HG03565 (cell line): ENCODE data around the gene AKAP13.
"Not testable (repeated sequence)": the region's sequence is repeated elsewhere in the genome, so short reads cannot be mapped to it uniquely, and the experiment has no call there.

ENCODE experiments used
- ATAC-seq: cut with Tn5 transposase; IDR thresholded peaks from one replicate; pipeline ENCODE4 v1.9.1; 2021; ENCODE audit warnings: mild to moderate bottlenecking, moderate library complexity; ENCODE audit not compliant: unreplicated experiment

Gene AKAP13

DNA sequence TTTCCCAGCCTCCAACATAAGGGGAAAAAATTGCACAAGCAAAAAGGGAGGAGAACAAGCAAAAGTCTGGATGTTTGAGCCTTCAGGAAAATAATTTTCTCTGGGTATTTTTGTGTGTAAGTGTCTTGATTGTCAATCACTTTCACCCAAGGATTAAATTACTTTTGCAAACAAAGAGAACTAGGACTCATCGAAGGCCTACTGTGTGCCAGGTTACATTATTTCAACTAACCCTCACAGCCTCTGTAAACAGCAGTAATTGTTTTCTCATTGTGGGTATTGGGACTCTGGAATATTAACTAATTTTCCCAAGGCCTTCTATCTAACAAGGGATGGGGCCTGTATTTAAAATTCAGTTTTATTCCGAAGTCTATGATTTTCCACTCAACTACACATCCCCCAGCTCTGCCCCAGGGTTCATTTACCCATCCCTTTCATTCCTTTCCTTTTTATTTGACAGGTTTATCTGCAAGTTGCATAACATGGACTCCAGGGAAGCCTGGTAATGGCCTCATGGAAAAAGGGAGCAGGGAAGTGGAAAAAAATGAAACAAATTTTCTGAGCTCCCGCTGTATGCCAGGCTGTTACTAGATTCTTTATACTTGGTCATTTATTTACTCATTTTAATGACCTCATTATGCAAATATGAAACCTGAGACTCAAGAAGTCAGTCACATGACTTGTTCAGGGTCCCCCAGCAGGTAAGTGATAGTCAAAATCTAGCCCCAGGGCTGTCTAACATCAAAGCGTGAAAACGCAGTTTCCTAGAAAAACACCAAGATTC is 32.9 kb upstream of the AKAP13 start:
- not testable (repeated sequence) for ATAC-seq

DNA sequence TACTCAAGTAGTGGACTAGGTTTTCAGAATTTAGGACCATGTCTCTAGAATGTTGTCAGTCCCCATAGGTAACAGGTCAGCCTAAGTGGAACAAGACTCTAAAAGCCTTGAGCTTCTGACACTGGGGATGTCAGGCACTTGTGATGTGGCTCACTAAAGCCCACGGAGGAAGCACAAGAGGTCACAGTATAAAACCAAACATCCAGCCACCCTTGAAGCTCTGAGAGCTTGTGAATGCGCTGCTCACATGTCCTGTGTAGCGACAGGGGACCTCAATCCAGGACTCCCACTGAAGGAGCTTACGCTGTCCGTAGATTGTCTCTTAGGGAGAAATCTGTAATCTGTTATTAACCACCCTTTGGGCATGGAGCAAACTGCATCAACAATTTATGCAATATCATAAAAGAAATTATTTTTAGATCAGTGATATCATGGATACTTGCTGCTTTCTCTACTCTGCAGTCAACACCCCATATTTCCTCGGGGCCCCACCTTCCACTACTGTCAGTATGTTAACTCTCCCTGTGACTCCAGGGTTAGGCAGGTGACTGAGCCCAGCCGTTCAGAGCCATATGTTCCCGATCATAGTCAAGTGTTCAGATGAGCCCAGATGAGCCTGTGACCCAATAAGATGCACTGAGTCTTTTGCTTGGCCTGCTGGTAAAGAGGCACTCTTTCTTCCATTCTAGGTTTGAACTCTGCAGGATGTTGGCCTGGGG is 32.2 kb upstream of the AKAP13 start:
- ATAC-seq = not testable (repeated sequence)

DNA sequence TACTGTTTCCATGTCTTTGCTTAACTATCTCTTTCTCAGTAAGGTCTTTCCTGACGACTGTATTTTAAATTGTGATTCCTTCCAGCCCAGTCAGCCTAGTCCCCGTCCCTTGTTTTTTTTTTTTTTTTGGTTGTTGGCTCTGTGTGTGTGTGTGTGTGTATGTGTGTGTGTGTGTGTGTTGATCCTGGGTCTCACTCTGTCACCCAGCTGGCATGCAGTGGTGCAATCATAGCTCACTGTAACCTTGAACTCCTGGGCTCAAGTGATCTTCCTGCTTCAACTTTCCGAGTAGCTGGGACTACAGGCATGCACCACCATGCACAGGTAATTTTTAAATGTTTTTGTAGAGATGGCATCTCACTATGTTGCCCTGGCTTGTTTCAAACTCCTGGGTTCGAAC is 31.3 kb upstream of the AKAP13 start:
- not testable (repeated sequence) for ATAC-seq

DNA sequence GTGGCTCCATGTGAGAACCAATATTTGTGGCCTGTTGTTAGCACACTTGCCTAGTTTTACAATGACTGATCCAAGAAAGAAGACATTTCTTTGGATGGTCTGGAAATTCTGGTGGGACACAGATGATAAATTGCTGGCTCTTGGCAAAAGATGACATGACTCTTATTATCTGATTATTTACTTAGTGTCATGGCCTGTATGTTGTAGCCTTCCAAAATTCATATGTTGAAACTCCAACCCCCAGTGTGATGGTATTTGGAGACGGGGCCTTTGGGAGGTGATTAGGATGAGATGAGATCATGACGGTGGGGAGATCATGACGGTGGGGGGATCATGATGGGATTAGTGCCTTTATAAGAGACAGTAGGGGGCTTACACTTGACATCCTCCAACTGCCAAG is 30.0 kb upstream of the AKAP13 start:
- no peak for ATAC-seq

DNA sequence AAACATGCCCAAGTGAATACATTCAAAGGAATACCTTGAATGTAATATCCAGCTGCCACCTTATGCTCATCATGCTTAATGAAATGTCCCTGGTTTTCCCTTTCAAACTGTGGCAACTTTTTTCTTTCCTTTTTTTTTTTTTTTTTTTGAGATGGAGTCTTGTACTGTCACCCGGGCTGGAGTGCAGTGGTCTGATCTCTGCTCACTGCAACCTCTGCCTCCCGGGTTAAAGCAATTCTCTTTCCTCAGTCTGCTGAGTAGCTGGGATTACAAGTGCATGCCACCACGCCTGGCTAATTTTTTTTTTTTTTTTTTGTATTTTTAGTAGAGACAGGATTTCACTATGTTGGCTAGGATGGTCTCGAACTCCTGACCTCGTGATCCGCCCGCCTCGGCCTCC is 28.9 kb upstream of the AKAP13 start:
- ATAC-seq = not testable (repeated sequence)

DNA sequence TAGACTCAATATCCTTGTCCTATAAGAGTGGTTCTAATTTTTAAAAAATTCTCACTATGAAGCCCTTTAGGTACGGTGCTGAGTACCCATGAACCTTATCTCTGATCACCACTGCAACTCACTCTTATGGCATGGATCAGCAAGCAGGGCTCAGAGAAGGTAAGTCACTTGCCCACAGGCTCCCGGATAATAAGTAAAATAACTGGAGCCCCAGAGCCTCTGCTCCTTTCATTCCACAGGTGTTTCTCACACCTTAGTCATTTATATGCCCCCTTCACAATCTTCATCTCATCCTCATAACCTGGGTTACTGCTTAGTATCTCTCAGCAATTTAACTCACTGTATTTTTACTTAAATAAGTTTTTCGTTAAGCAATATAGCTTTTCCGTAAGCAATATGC is 28.4 kb upstream of the AKAP13 start:
- ATAC-seq = no peak

DNA sequence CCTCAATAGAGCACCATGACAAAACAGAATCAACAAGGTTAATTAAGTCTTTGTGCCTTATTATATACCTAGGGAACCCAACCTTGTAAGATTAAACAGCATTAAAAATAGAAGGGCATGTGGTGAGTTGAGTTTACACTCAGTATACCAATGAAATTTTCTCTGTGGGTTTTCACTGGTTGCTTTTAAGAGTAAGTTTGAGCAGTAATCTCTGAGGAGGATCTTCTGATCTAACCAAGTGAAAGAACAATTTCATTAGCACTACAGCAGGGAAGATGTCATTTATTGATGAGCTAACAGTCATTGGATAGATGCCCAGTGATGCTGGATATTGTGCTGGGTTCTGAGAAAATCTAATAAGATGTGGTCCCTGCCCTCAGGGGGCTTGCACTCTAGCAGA is 26.9 kb upstream of the AKAP13 start:
- ATAC-seq = no peak

DNA sequence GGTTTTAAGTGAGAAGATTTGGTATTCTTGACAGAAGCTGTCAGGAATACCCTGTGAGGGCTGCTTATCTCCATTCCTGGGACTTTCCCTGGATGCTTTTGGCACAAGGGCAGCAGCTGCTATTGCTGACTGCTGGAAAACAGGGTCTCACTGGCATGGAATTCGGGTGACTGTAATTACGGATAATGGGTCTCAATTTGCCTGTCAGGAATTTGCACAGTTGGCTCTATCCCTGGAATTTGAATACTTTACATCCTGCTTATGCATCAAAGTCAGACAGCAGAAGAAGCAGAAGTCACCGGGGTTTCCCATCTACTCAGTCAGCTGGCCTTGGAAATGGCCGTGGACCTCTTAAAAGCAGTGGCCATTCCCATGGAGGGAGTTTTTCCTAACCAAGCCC is 25.9 kb upstream of the AKAP13 start:
- ATAC-seq = no peak

DNA sequence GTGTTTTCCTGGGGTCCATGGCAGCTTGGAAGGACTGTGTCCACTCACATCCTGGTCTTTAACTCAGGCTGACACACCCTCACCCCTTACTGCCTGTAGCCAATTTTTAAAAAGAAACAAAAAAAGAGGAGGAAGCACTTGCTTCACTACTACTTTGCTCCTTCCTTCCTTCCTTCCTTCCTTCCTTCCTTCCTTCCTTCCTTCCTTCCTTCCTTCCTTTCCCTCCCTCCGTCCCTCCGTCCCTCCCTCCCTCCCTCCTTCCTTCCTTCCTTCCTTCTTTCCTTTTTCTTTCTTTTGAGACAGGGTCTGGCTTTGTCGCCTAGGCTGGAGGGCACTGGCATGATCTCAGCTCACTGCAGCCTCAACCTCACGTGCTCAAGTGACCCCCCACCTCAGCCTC is 25.5 kb upstream of the AKAP13 start:
- no peak for ATAC-seq

DNA sequence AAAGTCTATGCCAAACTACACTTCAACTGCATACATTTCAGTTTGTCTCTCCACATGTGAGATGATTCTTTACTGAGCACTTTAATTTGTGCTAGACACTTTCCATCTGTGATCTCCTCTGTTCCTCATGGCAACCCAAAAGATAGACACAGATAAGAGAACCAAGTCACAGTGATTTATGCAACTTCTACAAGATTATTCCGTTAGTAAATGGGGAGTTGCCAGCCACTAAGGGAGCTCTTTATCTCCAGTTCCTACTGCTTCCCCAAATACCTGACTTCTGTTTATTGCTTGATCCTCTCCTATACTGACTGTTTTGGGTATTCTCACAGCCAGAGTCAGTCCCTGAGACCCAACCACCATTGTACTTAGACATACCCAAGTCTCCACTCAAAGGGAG is 24.1 kb upstream of the AKAP13 start:
- ATAC-seq = no peak

DNA sequence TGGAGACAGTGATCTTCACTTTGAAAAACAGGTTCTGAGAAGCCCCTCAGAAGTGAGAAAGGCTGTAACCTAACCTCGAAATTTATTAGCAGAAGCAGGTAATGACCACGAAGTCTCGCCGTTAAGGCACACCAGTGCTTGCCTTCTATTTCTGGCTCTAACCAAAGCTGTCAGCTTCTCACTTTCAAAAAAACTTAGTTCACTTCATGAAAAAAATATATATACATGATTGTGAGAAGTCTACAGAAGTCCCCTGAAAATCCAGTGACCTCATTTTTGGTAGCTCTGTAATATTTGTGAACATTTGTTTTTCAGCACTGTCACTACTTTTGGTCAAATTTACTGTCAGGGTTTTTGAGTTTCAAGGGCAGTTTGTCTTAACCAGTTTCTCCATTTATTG is 19.1 kb upstream of the AKAP13 start:
- peak; percentile 70 for ATAC-seq

DNA sequence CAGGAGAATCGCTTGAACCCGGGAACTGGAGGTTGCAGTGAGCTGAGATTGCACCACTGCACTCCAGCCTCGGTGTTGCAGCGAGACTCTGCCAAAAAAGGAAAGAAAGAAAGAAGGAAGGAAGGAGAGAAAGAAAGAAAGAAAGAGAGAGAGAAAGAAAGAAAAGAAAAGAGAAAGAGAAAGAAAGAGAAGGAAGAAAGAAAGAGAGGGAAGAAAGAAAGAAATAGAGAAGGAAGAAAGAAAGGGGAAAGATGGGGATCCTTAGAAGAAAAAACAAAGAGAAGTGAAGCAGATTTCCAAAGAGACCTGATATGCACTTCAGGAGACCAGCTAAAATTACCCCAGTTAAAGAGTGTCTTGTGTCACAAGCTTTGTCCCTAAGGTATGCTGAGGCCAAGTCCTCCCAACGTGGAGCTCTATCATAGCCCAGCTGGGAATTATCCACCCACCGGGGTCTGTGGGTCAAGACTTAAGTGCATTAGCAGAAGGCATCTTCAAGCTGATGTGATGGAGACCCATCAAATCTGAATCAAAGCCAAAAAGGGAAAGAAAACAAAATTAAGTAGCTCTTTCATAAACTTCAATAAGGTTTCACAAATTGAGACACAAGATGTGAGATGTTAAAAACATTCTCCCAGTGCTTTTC is 17.8 kb upstream of the AKAP13 start:
- ATAC-seq = no peak

DNA sequence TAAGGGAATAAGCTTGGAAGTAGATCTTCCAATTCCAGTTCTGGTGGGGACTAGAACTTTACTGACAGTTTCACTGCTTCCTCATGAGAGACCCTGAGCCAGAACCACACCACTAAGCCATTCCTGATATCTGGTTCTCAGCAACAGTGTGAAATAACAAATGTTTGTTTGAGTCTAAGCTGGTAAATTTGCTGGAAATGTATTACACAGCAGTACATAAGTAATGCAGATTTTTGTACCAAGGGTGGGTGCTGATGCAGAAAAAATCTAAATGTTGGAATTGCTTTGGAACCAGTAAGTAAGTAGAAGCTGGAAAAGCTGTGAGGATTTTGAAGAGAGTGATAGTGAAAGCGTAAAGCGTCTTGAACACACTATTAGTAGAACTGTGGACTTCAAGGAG is 14.4 kb upstream of the AKAP13 start:
- no peak for ATAC-seq

DNA sequence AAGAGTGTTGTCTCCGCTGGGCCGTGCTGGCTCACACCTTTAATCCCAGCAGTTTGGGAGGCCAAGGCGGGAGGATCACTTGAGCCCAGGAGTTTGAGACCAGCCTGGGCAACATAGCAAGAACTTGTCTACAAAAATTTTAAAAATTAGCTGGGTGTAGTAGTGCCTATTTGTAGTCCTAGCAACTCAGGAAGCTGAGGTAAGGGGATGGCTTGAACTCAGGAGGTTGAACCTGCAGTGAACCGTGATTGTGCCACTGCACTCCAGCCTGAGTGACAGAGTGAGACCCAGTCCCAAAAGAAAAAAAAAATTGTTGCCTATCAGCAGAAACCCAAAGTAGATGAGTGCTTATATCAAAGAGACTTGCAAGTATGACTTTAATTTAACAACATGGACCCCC is 12.7 kb upstream of the AKAP13 start:
- no peak for ATAC-seq

DNA sequence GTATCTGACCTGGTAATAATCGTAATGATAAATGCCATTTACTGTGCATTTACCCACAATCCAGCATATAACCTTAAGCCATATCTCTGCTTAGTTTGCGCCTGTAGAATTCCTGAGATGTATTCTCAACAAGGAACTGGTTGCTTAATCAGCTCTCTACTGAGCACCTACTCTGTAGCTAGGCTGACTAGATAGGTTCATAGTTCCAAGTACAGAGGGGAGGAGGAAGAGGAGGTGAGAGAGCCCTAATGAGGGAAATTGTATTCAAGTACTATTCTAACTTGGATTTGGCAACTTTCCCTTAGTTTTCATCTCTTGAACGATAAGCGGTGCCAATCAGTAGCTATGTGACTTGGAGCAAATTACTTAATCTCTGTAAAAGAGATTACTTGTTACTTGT is 5.6 kb upstream of the AKAP13 start:
- ATAC-seq = no peak

DNA sequence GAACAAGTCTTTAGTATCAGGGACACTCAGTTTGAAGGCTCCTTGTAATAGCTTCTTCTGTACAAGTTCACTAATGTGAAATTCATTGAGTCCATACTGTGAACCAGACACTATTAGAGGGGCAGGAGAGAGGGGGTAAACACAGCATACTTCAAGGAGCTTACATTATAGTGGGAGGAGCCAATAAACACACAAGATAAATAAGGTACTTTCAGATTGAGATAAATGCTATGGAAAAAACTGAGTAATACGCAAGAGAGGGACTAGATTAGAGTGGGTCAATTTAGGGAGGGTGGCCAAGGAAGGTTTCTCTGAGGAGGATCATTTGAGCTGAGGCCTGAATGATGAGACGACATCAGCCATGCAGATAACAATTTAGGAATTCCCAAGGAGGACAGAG is 3.1 kb upstream of the AKAP13 start:
- ATAC-seq = no peak

DNA sequence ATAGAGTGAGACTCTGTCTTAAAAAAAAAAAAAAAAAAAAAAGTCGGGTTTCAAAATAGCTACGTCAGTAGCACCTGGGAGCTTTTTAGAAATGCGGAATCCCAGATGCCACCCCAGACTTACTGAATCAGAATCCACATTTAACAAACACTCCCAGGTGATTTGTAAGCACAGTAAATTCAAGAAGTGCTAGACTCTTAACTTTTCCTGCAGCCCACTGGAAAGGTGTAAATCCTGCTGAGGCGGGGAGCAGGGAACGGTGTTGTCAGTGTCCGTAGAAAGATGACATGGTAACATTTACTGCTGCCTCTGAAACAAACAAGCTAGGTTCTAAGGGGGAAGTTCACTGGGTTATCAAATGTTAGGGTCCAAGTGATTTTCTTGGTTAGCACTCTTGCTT is 2.4 kb upstream of the AKAP13 start:
- no peak for ATAC-seq

DNA sequence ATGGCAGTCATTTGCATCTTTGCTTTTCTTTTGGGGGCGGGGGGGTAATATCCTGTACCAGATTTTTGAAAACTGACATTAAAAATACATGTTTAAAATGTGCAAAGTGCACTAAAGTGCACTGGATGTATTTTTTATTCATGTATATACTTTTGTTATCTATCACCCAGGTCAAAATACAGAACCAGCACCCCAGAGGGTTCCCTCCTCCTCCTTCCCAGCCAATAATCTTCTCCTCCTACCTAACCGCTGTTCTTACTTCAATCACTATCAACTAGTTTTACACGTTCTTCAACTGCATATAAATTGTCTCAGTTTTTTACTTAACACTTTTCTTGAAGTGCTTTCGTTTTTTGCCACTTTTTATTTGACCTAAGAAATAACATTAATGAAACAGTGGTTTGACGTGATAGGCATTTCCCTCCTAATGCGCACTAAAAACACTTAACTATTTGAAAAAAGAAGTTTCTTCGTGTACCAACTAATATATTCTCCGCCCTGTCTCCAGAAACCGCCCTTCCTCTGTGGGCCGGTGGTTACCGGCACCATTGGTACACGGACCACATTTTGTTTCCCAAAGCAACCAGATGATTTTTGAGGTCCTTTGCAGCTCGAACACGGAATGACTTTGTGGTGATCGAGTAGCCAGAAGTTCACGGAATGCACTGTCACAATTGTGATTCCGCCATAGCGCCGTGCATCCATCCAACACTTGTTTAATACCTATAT is 836 bp upstream of the AKAP13 start:
- ATAC-seq = no peak

DNA sequence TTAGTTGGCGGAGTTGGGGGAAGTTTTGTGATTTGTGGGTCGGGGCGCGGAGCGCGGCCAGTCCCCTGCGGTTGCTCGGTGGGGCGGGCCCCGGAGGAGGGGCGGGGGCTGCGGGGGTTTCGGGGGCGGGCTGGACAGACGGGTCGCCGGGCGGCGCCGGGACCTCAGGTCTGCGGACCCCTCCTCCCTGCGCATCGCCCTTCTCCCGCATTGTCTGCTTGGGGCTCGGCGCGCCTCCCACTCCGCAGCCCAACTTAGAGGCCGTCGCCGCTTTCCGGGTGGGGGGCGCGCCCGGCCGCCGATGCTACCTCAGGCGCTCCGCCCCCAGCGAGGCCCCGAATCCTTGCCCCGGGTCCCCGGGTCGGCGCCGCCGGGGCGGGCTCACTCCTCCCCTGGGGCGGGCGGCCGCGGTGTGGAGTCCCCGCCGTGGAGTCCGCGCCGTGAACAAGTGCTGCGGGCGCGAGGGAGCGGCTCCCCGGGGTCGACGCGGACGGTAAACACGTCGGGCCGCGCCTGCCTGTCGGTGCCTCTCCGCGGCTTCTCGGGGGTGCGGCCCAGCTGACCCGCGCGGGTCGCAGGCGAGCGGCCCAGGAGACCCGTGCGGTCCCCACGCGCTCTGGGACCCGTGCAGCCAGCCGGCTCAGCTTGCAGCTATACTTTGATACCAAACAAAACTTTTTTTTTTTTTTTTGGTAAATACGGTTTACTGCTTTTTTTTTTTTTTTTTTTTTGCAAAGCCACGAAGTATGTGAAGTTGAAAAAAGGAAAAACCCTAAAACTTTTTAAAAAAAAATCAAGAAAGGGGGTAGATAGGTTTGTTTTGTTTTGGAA is 624 bp downstream of the AKAP13 start:
- ATAC-seq = peak; percentile 9
